H7 (cell line): ENCODE measurements around the gene SYT5. TPM values are rescaled to one million over a fixed set of nuclear protein-coding genes. Genes with fewer than 3 reads are reported as not detected.

Experiments
- DNase-seq: peaks from one replicate; pipeline ENCODE4 v3.0.0; 2012
- H3K27me3 ChIP-seq: 2 replicates; pipeline ENCODE4 v1.6.0; 2011; ENCODE audit warnings: mild to moderate bottlenecking, low read length; ENCODE audit not compliant: control insufficient read depth, insufficient read depth
- H3K36me3 ChIP-seq: replicated peaks from 2 replicates; pipeline ENCODE4 v1.5.1; 2011; ENCODE audit warnings: low read length; ENCODE audit not compliant: control insufficient read depth, insufficient read depth
- H3K4me3 ChIP-seq: 2 replicates; pipeline ENCODE4 v1.5.1; 2011; ENCODE audit warnings: low read depth, mild to moderate bottlenecking, control low read depth, low read length, moderate library complexity; ENCODE audit not compliant: insufficient read depth
- total RNA-seq: library from RNA; depleted of rRNA; stranded (reverse); fragments of >200 nt; shearing (Covaris generic); gene quantifications from 2 replicates; pipeline ENCODE4 v1.2.3, GENCODE V29; 2014

The SYT5 gene
- total RNA-seq, 1 experiment from 2014 or later = 0.31 TPM

GRCh38 chr19:55152017-55152416 is 28.1 kb downstream of the SYT5 start:
- no peak for DNase-seq
- peaks cover 2% of the 10 kb centered on the region for H3K36me3 ChIP-seq
- H3K4me3 ChIP-seq = no peak overlapping the region
- H3K27me3 ChIP-seq = peaks cover 23% of the 10 kb centered on the region; the same call in 1 of the 2 replicates

GRCh38 chr19:55149078-55150003 is 30.7 kb downstream of the SYT5 start, which contains the start of gene TNNT1:
Gene TNNT1 (minus strand): TSS chr19:55149206. CDS start chr19:55147157, 2,049 bp downstream.
- Histone ChIP-seq H3K4me3 (peak within 1 kb of the TSS; percentile 10; the same call in 1 of the 2 replicates), H3K36me3 (peaks cover 1% of the 10 kb centered on the region), H3K27me3 (peaks cover 13% of the 10 kb centered on the region; the same call in 1 of the 2 replicates)
- DNase-seq = peak; percentile 87

GRCh38 chr19:55147545-55148251 is 32.4 kb downstream of the SYT5 start:
- peaks cover 19% of the 10 kb centered on the region; the same call in 1 of the 2 replicates for H3K27me3 ChIP-seq
- DNase-seq = peak; percentile 73
- peaks cover 1% of the 10 kb centered on the region for H3K36me3 ChIP-seq
- H3K4me3 ChIP-seq = no peak overlapping the region

- peak; percentile 98 for DNase-seq
- Histone ChIP-seq H3K27me3 (peaks cover 21% of the 10 kb centered on the region; the same call in 1 of the 2 replicates), H3K4me3 (peak overlapping the region; percentile 67), H3K36me3 (no peaks in the 10 kb centered on the region; the same call in 1 of the 2 replicates)
These were observed 33.3 kb downstream of the SYT5 start for GRCh38 chr19:55146705-55147273.

GRCh38 chr19:55146078-55146704 is 33.9 kb downstream of the SYT5 start:
- Histone ChIP-seq H3K4me3 (peak overlapping the region; percentile 67), H3K36me3 (no peaks in the 10 kb centered on the region), H3K27me3 (peaks cover 24% of the 10 kb centered on the region; the same call in 1 of the 2 replicates)
- DNase-seq = peak; percentile 96

GRCh38 chr19:55145232-55145631 is 34.9 kb downstream of the SYT5 start:
- Histone ChIP-seq H3K36me3 (no peaks in the 10 kb centered on the region), H3K4me3 (no peak overlapping the region), H3K27me3 (peaks cover 24% of the 10 kb centered on the region; the same call in 1 of the 2 replicates)
- DNase-seq = no peak

GRCh38 chr19:55141696-55142095 is 38.4 kb downstream of the SYT5 start:
- Histone ChIP-seq H3K27me3 (peaks cover 15% of the 10 kb centered on the region; the same call in 1 of the 2 replicates), H3K36me3 (peaks cover 1% of the 10 kb centered on the region), H3K4me3 (peak overlapping the region; percentile 20)
- DNase-seq = peak; percentile 65

- peak; percentile 70 for DNase-seq
- Histone ChIP-seq H3K36me3 (peaks cover 1% of the 10 kb centered on the region), H3K4me3 (no peak overlapping the region), H3K27me3 (peaks cover 5% of the 10 kb centered on the region; the same call in 1 of the 2 replicates)
These were observed 42.2 kb downstream of the SYT5 start for GRCh38 chr19:55137915-55138314.

GRCh38 chr19:55136399-55137102 is 43.5 kb downstream of the SYT5 start:
- H3K36me3 ChIP-seq = peaks cover 1% of the 10 kb centered on the region
- no peak for DNase-seq
- H3K4me3 ChIP-seq = no peak overlapping the region
- H3K27me3 ChIP-seq = peaks cover under 1% of the 10 kb centered on the region; the same call in 1 of the 2 replicates

- Histone ChIP-seq H3K27me3 (no peaks in the 10 kb centered on the region), H3K36me3 (peaks cover 1% of the 10 kb centered on the region), H3K4me3 (no peak overlapping the region)
- DNase-seq = no peak
These were observed 45.4 kb downstream of the SYT5 start for GRCh38 chr19:55134736-55135135.

- Histone ChIP-seq H3K36me3 (peaks cover 1% of the 10 kb centered on the region), H3K27me3 (no peaks in the 10 kb centered on the region), H3K4me3 (peak overlapping the region; percentile 17; the same call in 1 of the 2 replicates)
- DNase-seq = peak; percentile 47
These were observed 46.2 kb downstream of the SYT5 start for GRCh38 chr19:55133639-55134444.

- Histone ChIP-seq H3K36me3 (no peaks in the 10 kb centered on the region; the same call in 1 of the 2 replicates), H3K27me3 (no peaks in the 10 kb centered on the region), H3K4me3 (no peak overlapping the region)
- peak; percentile 65 for DNase-seq
These were observed 47.5 kb downstream of the SYT5 start for GRCh38 chr19:55132453-55133129.
